GM20000 (cell line): ENCODE data around the gene MYO5B.

Experiments used
- DNase-seq: peaks from one replicate; pipeline ENCODE4 v3.0.0; 2012; ENCODE audit warnings: low spot score
- TF ChIP-seq, protein P1 (sequence below): IDR thresholded peaks from 2 replicates; pipeline ENCODE4 v1.5.1; 2012; ENCODE audit warnings: mild to moderate bottlenecking, control low read depth; ENCODE audit errors: extremely low read depth, missing control alignments

Gene MYO5B

DNA sequence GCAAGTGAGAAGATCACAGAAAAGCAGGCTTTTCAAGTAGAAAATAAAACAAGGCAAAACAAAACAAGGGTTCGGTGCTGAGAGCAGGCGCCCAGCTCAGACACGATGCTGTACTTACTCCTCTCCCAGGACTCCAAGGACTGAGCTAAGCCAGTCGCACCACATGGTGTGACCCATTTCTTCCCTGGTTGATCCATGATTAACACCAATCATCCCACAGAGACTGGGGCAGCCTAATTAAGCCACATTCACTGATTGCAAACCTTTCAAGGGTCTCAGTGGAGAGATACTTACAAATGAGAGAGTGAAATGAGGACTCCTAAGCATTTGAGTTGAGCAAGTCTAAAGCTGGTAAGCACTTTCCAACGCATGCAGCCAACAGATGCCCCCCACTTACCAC, 155.2 kb downstream of the MYO5B start:
- TF ChIP-seq, protein P1, sequence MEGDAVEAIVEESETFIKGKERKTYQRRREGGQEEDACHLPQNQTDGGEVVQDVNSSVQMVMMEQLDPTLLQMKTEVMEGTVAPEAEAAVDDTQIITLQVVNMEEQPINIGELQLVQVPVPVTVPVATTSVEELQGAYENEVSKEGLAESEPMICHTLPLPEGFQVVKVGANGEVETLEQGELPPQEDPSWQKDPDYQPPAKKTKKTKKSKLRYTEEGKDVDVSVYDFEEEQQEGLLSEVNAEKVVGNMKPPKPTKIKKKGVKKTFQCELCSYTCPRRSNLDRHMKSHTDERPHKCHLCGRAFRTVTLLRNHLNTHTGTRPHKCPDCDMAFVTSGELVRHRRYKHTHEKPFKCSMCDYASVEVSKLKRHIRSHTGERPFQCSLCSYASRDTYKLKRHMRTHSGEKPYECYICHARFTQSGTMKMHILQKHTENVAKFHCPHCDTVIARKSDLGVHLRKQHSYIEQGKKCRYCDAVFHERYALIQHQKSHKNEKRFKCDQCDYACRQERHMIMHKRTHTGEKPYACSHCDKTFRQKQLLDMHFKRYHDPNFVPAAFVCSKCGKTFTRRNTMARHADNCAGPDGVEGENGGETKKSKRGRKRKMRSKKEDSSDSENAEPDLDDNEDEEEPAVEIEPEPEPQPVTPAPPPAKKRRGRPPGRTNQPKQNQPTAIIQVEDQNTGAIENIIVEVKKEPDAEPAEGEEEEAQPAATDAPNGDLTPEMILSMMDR, result no peak
- no peak for DNase-seq

DNA sequence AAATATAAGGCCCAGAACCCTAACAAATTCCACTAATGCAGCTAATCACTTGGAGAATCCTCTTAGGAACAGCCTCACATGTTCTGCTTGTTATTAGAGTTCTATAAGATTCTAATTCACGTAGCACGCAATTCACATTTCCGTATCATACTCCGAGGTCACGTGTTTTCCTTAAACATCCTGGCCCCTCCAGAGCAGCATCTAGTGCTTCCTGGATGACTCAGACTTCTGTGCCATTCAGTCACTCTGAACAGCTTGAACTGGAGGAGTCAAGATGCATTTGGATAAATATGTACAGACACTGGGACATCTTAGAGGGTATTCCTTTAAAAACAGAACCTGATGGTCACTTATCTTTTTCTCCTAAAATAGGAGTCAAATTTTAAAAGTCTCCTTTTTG, 156.5 kb downstream of the MYO5B start:
- no peak for DNase-seq
- TF ChIP-seq, protein P1, result no peak

DNA sequence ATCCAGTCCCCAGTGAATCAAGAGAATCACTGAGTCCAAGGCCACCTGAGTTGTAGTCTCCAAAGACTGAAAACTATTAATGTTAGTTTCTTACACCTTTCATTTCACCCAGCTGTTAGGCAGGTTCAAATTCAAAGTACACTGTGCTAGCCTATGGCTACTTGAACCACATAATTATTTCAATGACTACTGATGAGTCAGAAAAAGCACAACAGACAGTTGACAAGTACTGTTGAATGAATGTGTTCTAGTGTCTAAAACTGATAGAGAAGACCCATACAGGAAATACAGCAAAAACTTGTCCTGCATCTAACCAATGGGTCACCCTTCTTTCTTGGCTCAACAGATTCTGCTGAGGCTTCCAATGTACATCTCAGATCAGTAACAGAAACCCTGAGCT, 160.9 kb downstream of the MYO5B start:
- DNase-seq, result no peak
- TF ChIP-seq, protein P1, result no peak

DNA sequence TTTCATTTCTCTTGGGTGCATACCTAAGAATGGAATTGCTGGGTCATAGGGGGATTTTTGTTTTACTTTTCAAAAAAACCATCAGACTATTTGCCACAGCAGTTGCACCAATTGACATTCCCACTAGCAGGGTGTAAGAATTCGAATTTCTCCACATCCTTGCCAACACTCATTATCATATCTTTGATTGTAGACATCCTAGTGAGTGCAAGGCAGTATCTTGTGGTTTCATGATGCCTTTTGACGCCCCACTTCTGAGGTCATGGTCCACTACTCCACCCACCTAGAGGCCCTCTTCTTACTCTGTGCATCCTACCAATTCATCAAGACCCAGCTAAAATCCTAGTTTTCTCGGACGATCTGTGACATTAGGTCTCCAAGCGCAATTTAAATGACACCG, 161.9 kb downstream of the MYO5B start:
- DNase-seq, result no peak
- TF ChIP-seq, protein P1, result no peak

DNA sequence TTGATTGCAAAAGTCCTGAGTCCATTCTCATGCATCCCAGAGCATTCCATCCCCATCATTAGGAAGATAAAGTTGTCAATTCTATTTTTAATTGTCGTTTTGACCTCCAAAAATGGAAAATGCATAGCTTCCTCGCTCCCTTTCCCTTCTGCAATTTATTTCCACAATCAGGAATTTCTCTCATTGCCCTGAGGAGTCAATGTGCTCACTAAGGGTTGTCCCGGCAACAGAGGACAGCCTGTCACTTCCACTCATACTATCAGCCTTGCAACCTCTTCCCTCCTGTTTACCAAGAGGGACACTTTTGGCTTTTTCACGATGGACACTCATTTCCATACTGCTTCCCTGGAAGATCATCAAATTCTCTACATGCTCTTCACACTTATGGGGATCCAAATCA, 164.8 kb downstream of the MYO5B start:
- TF ChIP-seq, protein P1, result no peak
- DNase-seq, result no peak

DNA sequence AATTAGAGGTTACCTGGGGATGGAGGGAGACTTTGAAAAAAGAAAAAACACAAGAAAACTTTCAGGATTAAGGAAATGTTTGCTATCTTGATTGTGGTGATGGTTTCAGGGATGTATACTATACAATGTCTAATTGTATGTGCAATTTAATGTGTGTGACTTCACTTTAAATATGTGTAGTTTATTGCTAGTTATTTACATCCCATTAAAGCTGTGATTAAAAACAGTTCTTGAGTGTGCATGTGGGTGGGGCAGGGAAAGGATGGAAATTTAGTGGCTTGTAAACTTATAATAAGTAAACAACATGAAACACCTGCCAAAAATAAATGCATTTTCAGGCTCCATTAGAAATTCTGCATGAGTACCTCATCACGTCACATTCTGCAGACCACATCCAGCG, 167.0 kb downstream of the MYO5B start:
- TF ChIP-seq, protein P1, result no peak

DNA sequence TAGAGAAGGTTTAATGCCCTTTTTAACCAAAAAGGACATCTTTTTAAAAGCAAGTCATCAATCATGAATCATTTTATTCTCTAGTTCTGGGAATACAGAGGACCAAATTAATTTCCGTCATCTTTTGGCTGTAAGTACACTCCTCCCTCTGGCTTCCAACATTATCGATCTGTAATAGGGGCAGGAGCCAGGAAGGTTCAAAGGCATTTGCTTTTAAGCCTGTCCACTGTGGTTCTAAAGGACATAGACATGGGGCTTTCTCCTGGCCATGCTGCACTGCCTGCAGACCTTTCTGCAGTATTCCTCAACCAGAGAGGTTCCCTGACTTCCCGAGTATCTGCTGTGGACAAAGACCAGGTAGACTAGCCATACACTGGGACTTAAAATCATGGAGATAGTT, 170.5 kb downstream of the MYO5B start:
- DNase-seq, result no peak
- TF ChIP-seq, protein P1, result no peak

More for the DNA sequence above, 167.0 kb downstream of the MYO5B start:
- DNase-seq, result no peak
